OCI-LY1 (cell line): ENCODE results near the gene CORO2B.

Experiments used
- H2AFZ ChIP-seq: fragments of 200-600 bp; sonication (generic), shearing (Covaris generic); 2 replicates; pipeline ENCODE4 v1.6.0; 2014; ENCODE audit warnings: antibody characterized with exemption, mild to moderate bottlenecking, low read length
- H3F3A ChIP-seq: fragments of 200-600 bp; sonication (generic), shearing (Covaris generic); 2 replicates; pipeline ENCODE4 v1.6.0; 2014; ENCODE audit warnings: mild to moderate bottlenecking, antibody characterized with exemption, low read length, moderate library complexity; ENCODE audit not compliant: insufficient read depth
- H3K27ac ChIP-seq: fragments of 200-600 bp; sonication (generic); 2 replicates; pipeline ENCODE4 v1.5.1; 2014; ENCODE audit warnings: low read length, mixed run types, mild to moderate bottlenecking, low read depth; ENCODE audit not compliant: poor library complexity, severe bottlenecking
- H3K27me3 ChIP-seq: fragments of 200-600 bp; sonication (generic); 2 replicates; pipeline ENCODE4 v1.6.0; 2014; ENCODE audit warnings: antibody characterized with exemption, mild to moderate bottlenecking, low read length, moderate library complexity; ENCODE audit not compliant: insufficient read depth
- H3K36me3 ChIP-seq: fragments of 200-600 bp; sonication (generic); 2 replicates; pipeline ENCODE4 v1.6.1; 2014; ENCODE audit warnings: mild to moderate bottlenecking, antibody characterized with exemption, low read length, moderate library complexity, mixed read lengths; ENCODE audit not compliant: insufficient read depth
- H3K4me1 ChIP-seq: fragments of 200-600 bp; sonication (generic); 2 replicates; pipeline ENCODE4 v1.5.1; 2014; ENCODE audit warnings: mild to moderate bottlenecking, low read length, moderate library complexity; ENCODE audit not compliant: insufficient read depth, severe bottlenecking
- H3K4me2 ChIP-seq: fragments of 200-600 bp; sonication (generic), shearing (Covaris generic); 2 replicates; pipeline ENCODE4 v1.6.1; 2014; ENCODE audit warnings: low read length
- H3K4me3 ChIP-seq: fragments of 200-600 bp; sonication (generic); 2 replicates; pipeline ENCODE4 v1.5.1; 2014; ENCODE audit warnings: low read length, low read depth, mild to moderate bottlenecking, mixed read lengths; ENCODE audit not compliant: poor library complexity, severe bottlenecking
- H3K79me2 ChIP-seq: fragments of 200-600 bp; shearing (Covaris generic); 2 replicates; pipeline ENCODE4 v1.6.1; 2016; ENCODE audit warnings: mixed run types, low read length, mixed read lengths; ENCODE audit not compliant: insufficient read depth
- H3K9ac ChIP-seq: fragments of 200-600 bp; sonication (generic), shearing (Covaris generic); 2 replicates; pipeline ENCODE4 v1.6.1; 2014; ENCODE audit warnings: mild to moderate bottlenecking, low read length, mixed read lengths
- H3K9me2 ChIP-seq: fragments of 200-600 bp; sonication (generic), shearing (Covaris generic); 2 replicates; pipeline ENCODE4 v1.6.1; 2014; ENCODE audit warnings: low read depth, mild to moderate bottlenecking, low read length, mixed read lengths
- H3K9me3 ChIP-seq: fragments of 200-600 bp; shearing (Covaris generic); 2 replicates; pipeline ENCODE4 v1.6.1; 2014; ENCODE audit warnings: low read length, mixed read lengths
- H4K20me1 ChIP-seq: fragments of 200-600 bp; sonication (generic), shearing (Covaris generic); 2 replicates; pipeline ENCODE4 v1.6.0; 2016; ENCODE audit warnings: mild to moderate bottlenecking, low read length; ENCODE audit not compliant: insufficient read depth
- EZH2 ChIP-seq: fragments of 200-600 bp; sonication (generic), shearing (Covaris generic); IDR thresholded peaks from 2 replicates; pipeline ENCODE4 v1.8.0; 2017; ENCODE audit warnings: borderline replicate concordance, mixed run types, mild to moderate bottlenecking, antibody characterized with exemption, low read length, moderate library complexity, mixed read lengths
- TF ChIP-seq, protein P1 (sequence below): fragments of 200-600 bp; sonication (generic), shearing (Covaris generic); IDR thresholded peaks from 2 replicates; pipeline ENCODE4 v1.5.1; 2017; ENCODE audit warnings: mild to moderate bottlenecking, antibody characterized with exemption, low read length, moderate library complexity, mixed read lengths

CORO2B gene

DNA sequence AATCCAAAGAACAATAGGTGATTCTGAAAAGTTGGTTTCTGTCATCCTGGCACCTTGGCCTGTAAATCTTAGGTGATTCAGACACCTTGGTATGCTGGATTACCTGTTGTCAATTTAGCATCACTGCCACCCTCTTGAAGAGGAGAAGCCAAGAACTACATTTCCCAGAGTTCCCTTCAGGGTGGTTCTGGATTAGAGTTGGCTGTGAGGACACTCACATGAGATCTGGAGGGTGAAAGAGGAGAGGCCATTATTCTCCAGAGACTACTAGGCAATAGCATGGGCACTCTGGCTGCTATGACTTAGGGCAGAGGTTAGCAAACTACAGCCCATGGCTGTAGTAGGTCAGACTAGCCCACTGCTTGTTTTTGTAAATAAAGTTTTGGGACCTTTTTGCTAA is 41.7 kb upstream of the CORO2B start:
- Histone ChIP-seq H3K9me3 (peaks cover 3% of the 10 kb centered on the region; the same call in 1 of the 2 replicates), H3K27ac (no peak overlapping the region), H3K4me2 (no peak overlapping the region), H2AFZ (no peak overlapping the region), H4K20me1 (no peaks in the 10 kb centered on the region), H3K27me3 (no peaks in the 10 kb centered on the region), H3K9me2 (no peaks in the 10 kb centered on the region), H3K79me2 (no peaks in the 10 kb centered on the region), H3F3A (no peaks in the 10 kb centered on the region), H3K9ac (no peak overlapping the region), H3K4me3 (no peak overlapping the region), H3K4me1 (no peaks in the 10 kb centered on the region), H3K36me3 (no peaks in the 10 kb centered on the region)
- TF ChIP-seq EZH2 = no peak
- TF ChIP-seq, protein P1, sequence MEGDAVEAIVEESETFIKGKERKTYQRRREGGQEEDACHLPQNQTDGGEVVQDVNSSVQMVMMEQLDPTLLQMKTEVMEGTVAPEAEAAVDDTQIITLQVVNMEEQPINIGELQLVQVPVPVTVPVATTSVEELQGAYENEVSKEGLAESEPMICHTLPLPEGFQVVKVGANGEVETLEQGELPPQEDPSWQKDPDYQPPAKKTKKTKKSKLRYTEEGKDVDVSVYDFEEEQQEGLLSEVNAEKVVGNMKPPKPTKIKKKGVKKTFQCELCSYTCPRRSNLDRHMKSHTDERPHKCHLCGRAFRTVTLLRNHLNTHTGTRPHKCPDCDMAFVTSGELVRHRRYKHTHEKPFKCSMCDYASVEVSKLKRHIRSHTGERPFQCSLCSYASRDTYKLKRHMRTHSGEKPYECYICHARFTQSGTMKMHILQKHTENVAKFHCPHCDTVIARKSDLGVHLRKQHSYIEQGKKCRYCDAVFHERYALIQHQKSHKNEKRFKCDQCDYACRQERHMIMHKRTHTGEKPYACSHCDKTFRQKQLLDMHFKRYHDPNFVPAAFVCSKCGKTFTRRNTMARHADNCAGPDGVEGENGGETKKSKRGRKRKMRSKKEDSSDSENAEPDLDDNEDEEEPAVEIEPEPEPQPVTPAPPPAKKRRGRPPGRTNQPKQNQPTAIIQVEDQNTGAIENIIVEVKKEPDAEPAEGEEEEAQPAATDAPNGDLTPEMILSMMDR = no peak

- Histone ChIP-seq H3K9ac (no peak overlapping the region), H3K9me2 (no peaks in the 10 kb centered on the region), H4K20me1 (no peaks in the 10 kb centered on the region), H3K27ac (no peak overlapping the region), H3K9me3 (peaks cover 3% of the 10 kb centered on the region; the same call in 1 of the 2 replicates), H3K27me3 (no peaks in the 10 kb centered on the region), H3K4me2 (no peak overlapping the region), H3K4me1 (no peaks in the 10 kb centered on the region), H3K4me3 (no peak overlapping the region), H3F3A (no peaks in the 10 kb centered on the region), H3K36me3 (no peaks in the 10 kb centered on the region), H2AFZ (no peak overlapping the region), H3K79me2 (no peaks in the 10 kb centered on the region)
- TF ChIP-seq, protein P1 = no peak
- TF ChIP-seq EZH2 = no peak
Measured at GRCh38 chr15:68537506-68537905, 41.3 kb upstream of the CORO2B start.

DNA sequence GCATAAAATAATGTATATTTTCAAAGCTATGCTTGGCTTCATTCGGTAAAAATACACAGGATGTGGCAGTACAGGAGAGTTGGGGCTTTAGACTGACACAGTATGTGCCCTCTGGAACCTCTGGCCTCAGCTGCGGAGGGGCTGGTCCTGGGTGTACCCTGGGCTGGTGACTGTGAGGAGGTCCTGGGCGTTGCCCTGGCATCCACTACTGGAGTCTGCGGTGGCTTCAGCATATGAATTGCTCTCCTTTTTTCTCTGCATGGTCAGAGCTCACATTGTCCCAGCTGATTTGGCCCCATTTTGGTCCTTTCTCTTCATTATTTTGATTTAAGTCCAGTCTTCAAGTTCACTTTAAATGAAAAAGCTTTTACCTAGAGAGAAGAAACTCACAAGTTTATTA is 40.5 kb upstream of the CORO2B start:
- Histone ChIP-seq H4K20me1 (no peaks in the 10 kb centered on the region), H3K4me2 (no peak overlapping the region), H3F3A (no peaks in the 10 kb centered on the region), H3K9me2 (no peaks in the 10 kb centered on the region), H3K27ac (no peak overlapping the region), H3K9me3 (peaks cover 3% of the 10 kb centered on the region; the same call in 1 of the 2 replicates), H2AFZ (no peak overlapping the region), H3K36me3 (no peaks in the 10 kb centered on the region), H3K4me3 (no peak overlapping the region), H3K27me3 (no peaks in the 10 kb centered on the region), H3K4me1 (no peaks in the 10 kb centered on the region), H3K79me2 (no peaks in the 10 kb centered on the region), H3K9ac (no peak overlapping the region)
- TF ChIP-seq, protein P1 = no peak
- no peak for TF ChIP-seq EZH2
